HG03280 (cell line): ENCODE measurements around the gene MYOZ3.
A peak's percentile ranks its signal among the peaks of the same experiment; 100 is the strongest.

Source experiments
- ATAC-seq: cut with Tn5 transposase; IDR thresholded peaks from one replicate; pipeline ENCODE4 v1.9.1; 2021; ENCODE audit warnings: mild to moderate bottlenecking, moderate library complexity; ENCODE audit not compliant: unreplicated experiment

Gene MYOZ3

DNA sequence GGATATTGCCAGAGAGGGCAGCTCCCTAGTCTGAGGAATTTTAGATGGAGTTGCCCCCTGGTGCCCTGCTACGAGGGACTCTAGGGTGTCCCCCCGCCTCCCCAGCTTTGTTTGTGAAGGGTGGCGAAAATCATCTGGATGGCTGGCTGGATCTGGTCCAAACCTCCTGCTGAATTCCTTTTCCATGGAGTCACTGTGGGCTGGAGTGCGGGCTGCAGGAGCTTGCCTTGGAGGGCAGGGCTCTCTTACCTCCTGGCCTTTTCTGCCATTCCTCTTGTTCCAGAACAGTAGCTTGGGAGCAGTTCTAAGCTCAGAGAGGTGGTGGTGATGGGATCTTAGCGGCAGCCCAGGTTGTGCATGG is 18.5 kb upstream of the MYOZ3 start:
- ATAC-seq, result no peak

DNA sequence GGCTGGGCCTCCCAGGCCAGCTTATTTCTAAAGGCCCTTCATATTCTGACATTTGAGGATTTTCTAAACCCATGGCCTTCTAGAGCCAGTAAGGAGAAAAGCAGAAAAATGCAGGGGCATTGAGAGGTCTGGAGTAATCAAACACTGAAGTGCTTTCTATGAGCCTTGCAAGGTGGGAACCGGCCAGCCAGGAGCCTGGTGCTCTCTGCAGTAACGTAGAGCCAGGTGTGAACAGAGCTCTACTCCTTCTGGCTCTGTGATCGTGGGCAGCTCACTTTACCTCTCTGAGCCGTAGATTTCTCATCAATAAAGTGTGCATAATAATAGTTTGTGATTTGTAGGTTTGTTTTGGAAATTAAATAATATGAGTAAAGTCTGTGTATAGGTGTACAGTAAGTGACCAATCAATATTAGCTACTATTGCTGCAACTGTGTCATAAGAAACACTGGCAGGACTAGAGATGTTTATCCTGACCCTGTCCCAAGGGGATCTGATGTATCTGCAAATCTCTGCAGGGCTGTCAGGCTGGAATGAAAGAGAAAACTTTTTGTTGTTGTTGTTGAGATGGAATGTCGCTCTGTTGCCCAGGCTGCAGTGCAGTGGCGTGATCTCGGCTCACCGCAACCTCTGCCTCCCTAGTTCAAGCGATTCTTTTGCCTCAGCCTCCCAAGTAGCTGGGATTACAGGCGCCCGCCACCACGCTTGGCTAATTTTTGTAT is 17.9 kb upstream of the MYOZ3 start:
- ATAC-seq, result no peak

DNA sequence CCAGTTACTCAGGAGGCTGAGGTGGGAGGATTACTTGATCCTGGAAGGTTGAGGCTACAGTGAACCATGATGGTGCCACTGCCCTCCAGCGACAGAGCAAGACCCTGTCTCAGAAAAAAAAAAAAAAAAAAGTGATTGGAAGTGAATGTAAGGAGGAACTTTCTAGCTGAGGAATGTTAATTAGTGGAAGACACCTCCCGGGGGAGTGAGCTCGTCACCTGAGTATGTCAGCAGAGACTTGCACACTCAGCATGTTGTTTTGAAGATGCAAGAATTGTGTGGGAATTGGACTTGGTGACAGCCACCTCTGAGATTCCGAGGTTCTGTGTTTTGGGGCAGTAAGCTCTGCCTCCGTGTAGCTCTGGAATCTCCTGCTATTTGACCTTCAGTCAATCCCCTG is 17.0 kb upstream of the MYOZ3 start:
- ATAC-seq, result no peak

- no peak for ATAC-seq
Measured at GRCh38 chr5:150644514-150644913, 16.5 kb upstream of the MYOZ3 start.

DNA sequence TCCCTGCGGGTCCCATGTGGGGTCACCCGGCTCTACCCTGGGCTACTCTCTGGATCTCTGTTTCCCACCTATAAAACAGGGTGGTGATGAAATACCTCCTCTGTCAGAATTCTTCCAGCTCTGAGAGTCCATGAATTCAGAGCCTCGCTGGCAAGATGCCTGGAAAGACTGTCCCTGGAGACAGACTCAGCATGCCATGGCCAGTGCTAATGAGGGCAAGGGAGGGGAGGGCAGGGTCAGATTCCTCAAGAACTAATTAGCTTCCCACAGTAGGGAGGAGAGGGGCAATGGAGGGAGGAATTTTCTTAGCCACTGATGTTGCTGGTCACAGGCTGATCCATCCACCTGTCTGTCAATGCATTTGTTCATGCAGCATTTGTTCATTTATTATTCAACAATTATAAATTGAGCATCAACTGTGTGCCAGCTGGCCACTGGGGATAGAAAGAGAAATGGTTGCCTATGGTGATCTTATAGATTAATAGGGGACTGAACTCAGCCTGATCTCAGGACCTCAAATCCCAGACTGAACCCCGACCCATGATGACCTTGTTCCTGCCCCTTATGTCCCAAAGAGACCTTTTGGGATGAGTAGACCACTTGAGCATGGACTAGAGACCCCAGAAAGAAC is 15.9 kb upstream of the MYOZ3 start:
- no peak for ATAC-seq

GRCh38 chr5:150647275-150648251 is 13.5 kb upstream of the MYOZ3 start:
- no peak for ATAC-seq

- no peak for ATAC-seq
Measured at GRCh38 chr5:150648294-150649107, 12.6 kb upstream of the MYOZ3 start.

GRCh38 chr5:150649108-150650020 is 11.7 kb upstream of the MYOZ3 start:
- ATAC-seq, result no peak

DNA sequence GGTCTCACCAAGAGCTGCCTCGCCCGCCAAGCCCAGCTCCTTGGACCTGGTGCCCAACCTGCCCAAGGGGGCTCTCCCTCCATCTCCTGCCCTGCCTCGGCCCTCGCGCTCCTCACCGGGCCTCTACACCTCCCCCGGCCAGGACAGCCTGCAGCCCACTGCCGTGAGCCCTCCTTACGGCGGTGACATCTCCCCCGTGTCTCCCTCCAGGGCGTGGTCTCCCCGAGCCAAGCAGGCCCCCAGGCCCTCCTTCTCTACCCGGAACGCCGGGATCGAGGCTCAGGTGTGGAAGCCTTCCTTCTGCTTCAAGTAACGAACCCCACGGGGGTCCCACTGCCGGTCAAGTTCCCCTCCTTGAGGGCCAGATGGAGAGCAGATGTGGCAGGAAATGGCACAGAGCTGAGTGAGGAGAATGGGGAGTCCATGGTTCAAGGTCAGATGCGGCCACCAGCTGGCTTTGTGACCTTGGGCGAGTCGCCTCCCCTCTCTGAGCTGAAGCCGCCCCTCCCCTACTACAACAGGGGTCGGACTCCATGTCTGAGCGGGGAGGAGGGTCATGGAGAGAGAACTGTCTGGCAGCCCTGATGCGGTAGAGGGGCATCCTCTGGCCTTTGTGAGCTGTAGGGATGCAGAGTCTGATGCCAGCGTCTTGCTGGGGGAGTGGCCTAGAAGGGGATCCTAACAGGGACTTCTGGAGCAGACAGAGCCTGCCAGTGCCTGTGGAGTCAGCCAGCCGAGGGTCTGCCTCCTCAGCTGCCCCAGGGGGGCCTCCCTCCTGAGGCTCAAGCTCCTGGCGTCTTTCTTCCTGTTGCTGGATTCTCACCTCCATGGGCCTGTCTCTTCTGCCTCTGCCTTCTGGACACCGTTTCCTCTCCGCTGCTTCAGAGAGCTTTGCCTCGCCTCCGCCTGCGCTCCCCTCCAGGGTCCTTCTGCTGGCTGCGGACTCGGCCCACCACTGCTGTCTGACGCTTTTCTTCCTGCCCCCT is 10.7 kb upstream of the MYOZ3 start:
- no peak for ATAC-seq

- ATAC-seq, result no peak
Measured at GRCh38 chr5:150651382-150651781, 9.7 kb upstream of the MYOZ3 start.

GRCh38 chr5:150651924-150652671 is 9.0 kb upstream of the MYOZ3 start:
- ATAC-seq, result no peak

- ATAC-seq, result no peak
Measured at GRCh38 chr5:150653145-150653761, 7.8 kb upstream of the MYOZ3 start.

GRCh38 chr5:150653762-150654556 is 7.1 kb upstream of the MYOZ3 start:
- ATAC-seq, result no peak

- ATAC-seq, result no peak
Measured at GRCh38 chr5:150655221-150655620, 5.8 kb upstream of the MYOZ3 start.

DNA sequence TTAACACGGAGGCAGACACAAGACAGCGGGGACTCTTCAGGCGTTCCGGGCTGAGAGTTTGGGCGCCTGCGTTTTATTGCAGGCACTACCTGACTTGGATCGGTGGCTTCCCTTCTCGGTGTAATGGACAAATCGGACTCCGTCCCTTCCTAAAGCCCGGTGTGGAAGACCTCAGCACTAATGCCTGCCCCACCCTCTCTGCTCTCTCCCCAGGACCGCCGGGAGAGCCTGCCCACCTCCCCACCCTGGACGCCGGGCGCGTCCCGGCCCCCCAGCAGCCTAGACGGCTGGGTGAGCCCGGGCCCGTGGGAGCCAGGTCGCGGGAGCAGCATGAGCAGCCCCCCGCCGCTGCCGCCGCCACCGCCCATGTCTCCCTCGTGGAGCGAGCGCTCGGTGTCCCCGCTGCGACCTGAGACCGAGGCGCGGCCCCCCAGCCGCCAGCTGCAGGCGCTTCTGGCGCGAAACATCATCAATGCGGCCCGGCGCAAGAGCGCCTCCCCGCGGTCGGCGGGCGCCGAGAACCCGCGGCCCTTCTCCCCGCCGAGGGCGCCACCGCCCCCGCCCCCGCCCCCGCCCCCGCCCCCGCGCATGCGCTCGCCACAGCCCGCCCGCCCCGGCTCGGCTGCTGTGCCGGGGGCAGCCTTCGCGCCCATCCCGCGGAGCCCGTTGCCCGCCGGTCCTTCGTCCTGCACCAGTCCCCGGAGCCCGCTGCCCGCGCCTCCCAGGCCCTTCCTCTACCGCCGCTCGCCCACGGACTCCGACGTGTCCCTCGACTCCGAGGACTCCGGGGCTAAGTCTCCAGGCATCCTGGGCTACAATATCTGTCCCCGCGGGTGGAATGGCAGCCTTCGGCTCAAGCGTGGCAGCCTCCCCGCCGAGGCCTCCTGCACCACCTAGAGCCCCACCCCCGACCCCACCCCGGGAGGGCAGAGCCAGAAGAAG is 4.6 kb upstream of the MYOZ3 start:
- peak; percentile 70 for ATAC-seq

DNA sequence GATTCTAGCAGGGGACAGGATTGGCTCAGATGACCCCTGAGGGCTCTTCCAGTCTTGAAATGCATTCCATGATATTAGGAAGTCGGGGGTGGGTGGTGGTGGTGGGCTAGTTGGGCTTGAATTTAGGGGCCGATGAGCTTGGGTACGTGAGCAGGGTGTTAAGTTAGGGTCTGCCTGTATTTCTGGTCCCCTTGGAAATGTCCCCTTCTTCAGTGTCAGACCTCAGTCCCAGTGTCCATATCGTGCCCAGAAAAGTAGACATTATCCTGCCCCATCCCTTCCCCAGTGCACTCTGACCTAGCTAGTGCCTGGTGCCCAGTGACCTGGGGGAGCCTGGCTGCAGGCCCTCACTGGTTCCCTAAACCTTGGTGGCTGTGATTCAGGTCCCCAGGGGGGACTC is 2.9 kb upstream of the MYOZ3 start:
- no peak for ATAC-seq
